Liver (tissue), 3 donors: ENCODE data around the gene MUC7.

Experiments
- GABPA ChIP-seq, 2 donors: IDR thresholded peaks in 1 of 2; conservative IDR thresholded peaks in 1 of 2; 2 replicates each; pipeline ENCODE4 v1.6.1; 2016; ENCODE audit warnings: antibody characterized with exemption in 2 of 2, mild to moderate bottlenecking in 1 of 2, moderate library complexity in 1 of 2
- JUND ChIP-seq, 2 donors: IDR thresholded peaks; 2 replicates each; pipeline ENCODE4 v1.6.1; 2016; ENCODE audit warnings: antibody characterized with exemption in 2 of 2
- RAD21 ChIP-seq, 2 donors: IDR thresholded peaks; 2 replicates each; pipeline ENCODE4 v1.6.1; 2016; ENCODE audit warnings: antibody characterized with exemption in 2 of 2, mild to moderate bottlenecking in 2 of 2
- TAF1 ChIP-seq: conservative IDR thresholded peaks from 2 replicates; pipeline ENCODE4 v1.6.1; 2016; ENCODE audit warnings: antibody characterized with exemption, mild to moderate bottlenecking
- YY1 ChIP-seq: IDR thresholded peaks from 2 replicates; pipeline ENCODE4 v1.6.1; 2016; ENCODE audit warnings: antibody characterized with exemption, mild to moderate bottlenecking
- TF ChIP-seq, protein P1 (sequence below): fragments of 150-350 bp; IDR thresholded peaks from 2 replicates; pipeline ENCODE4 v1.5.1; 2017; ENCODE audit warnings: improper control_type of control experiment, low read depth, low read length; ENCODE audit not compliant: missing input control
- TF ChIP-seq, protein P2 (sequence below): IDR thresholded peaks from 2 replicates; pipeline ENCODE4 v1.6.1; 2016; ENCODE audit warnings: antibody characterized with exemption
- donor health status: healthy.
- donor health status: healthy.

DNA sequence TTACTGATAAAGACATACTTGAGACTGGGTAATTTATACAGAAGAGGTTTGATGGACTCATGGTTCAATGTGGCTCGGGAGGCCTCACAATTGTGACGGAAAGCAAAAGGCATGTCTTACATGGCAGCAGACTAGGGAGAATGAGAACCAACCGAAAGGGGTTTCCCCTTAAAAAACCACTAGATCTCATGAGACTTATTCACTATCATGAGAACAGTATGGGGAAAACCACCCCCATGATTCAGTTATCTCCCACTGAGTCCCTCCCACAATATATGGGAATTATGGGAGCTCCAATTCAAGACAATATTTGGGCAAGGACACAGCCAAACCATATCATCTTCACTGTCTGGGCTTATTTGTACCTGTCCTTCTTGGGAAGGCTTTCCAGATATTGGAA lies 22.8 kb upstream of the MUC7 start:
- TF ChIP-seq GABPA (IDR thresholded peaks at IDR 0.05 in 1 of 2, conservative IDR thresholded peaks at IDR 0.05 in 1 of 2) (no peak), RAD21 (IDR thresholded peaks at IDR 0.05) (no peak), JUND (IDR thresholded peaks at IDR 0.05) (no peak), YY1 (no peak), TAF1 (no peak)
- TF ChIP-seq, protein P1, sequence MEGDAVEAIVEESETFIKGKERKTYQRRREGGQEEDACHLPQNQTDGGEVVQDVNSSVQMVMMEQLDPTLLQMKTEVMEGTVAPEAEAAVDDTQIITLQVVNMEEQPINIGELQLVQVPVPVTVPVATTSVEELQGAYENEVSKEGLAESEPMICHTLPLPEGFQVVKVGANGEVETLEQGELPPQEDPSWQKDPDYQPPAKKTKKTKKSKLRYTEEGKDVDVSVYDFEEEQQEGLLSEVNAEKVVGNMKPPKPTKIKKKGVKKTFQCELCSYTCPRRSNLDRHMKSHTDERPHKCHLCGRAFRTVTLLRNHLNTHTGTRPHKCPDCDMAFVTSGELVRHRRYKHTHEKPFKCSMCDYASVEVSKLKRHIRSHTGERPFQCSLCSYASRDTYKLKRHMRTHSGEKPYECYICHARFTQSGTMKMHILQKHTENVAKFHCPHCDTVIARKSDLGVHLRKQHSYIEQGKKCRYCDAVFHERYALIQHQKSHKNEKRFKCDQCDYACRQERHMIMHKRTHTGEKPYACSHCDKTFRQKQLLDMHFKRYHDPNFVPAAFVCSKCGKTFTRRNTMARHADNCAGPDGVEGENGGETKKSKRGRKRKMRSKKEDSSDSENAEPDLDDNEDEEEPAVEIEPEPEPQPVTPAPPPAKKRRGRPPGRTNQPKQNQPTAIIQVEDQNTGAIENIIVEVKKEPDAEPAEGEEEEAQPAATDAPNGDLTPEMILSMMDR, result no peak
- TF ChIP-seq, protein P2, sequence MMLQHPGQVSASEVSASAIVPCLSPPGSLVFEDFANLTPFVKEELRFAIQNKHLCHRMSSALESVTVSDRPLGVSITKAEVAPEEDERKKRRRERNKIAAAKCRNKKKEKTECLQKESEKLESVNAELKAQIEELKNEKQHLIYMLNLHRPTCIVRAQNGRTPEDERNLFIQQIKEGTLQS, result no peak
